Fibroblast of peridontal ligament (primary cell): ENCODE data around the gene SKOR1.
A peak's percentile ranks its signal among the peaks of the same experiment; 100 is the strongest.

Source experiments
- DNase-seq: peaks from one replicate; pipeline ENCODE4 v3.0.0-alpha.2; 2010; ENCODE audit errors: extremely low read depth

The SKOR1 gene

DNA sequence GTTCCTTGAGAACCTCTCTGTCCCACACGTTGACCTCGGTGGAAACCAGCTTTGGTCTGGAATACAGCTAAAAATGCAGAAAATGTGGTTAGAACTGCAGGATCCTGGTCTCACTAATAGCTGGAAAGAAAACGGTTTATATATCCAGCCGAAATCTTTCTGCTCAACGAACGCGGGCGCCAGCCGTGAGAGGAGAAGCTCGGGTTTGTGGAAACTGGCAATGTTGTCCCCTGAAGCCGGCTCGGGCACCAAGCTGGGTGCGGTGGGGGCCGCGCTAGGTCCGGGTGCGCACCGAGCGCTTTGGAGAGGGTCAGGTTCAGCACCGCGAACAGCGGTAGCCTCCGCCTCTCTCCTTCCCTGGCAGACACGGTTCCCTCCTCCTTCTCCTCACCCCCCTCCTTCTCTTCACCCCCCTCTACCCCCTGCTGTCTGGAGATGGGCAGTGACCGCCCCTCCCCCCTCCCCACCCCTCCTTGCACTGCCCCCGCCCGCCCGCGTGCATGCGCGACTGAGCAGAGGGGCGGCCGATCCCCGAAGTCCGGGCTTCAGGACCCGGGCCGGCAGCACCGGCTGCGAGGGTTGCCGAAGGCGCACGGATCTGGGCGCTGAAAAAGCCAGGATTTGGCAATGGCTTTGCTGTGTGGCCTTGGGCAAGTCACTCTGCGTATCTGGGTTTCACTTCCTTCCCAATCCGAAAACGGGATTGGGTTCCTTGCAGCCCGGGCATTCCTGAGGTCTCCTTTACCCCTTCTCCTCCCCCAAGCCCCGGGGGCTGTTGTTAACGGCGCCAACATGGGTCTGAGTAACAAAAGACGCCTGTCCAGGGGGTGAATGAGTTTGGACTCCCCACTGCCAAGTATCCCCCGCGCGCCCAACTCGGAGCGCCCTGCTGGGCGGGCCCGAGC lies at the start of gene SKOR1:
SKOR1 (plus strand) TSS at position 534 of the 905 bp plus-strand sequence; CDS start at position 628, 94 bp downstream.
- DNase-seq, result no peak

- DNase-seq, result no peak
Measured at GRCh38 chr15:67775998-67776397, 49.3 kb upstream of the SKOR1 start.

GRCh38 chr15:67776600-67776999 lies 48.7 kb upstream of the SKOR1 start:
- DNase-seq, result no peak

DNA sequence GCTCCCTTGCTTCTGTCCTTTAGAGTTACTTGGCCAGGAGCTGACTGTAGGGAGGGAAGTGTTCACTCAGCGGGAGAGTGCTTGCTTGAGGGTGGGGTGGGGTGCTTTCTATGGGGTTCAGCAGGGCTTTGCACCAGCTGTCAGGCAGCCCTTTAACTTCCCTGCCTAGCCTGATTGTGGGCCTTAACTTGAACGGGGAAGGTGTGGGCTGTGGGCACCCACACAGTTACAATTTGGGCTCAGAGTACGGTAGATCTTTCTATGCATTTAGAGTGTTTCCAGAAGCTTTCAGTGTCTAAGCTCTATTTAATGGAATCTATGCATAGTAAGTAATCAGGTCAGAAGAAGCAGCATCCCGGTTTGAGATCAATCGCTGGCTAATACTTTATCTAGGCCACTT lies 48.2 kb upstream of the SKOR1 start:
- no peak for DNase-seq

DNA sequence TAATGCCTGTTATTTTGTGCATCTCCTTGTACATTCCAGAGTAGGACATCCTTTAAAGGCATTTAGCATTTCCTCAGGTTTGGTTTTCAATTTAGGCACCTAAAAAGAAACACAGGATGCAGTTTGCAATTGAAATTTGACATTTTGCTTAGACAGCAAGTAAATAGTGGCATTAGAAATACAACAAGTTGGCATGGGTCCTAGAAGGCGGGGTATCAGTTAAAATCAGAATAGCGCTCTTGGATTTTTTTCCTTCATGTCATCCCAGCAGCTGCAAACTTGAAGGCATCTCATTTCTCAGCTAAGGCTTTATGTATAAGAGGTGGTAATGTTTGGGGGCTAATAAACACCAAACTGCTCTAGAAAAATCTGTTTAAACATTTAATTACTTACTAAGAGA lies 47.5 kb upstream of the SKOR1 start:
- DNase-seq, result no peak

GRCh38 chr15:67778968-67779548 lies 46.3 kb upstream of the SKOR1 start:
- DNase-seq, result no peak

DNA sequence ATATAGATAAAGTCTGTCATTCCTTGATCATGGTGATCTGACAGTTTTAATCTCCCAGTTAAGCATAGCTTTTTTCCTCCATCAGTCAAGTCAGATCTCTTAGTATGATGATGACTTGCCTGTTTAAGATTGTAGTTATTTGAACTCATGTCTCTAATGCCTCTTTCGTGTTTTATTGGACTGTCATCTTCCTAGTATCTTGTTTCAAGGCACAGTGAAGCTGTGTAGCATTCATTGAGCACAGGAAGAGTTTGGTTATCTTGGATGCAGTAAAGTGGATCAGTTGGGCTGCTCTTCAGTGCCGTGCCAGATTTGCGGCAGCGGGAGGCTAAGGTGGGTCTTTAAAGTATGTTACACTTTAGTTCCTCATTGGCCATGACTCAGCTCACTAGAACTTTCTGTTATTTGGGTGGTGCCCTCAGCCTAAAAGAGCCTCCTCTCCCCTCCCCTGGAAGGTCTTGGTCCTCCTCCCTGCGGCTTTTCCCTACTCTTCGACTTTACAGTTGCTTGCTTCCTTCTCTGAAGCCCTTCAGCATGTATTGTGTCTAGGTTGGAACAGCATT lies 45.7 kb upstream of the SKOR1 start:
- no peak for DNase-seq

DNA sequence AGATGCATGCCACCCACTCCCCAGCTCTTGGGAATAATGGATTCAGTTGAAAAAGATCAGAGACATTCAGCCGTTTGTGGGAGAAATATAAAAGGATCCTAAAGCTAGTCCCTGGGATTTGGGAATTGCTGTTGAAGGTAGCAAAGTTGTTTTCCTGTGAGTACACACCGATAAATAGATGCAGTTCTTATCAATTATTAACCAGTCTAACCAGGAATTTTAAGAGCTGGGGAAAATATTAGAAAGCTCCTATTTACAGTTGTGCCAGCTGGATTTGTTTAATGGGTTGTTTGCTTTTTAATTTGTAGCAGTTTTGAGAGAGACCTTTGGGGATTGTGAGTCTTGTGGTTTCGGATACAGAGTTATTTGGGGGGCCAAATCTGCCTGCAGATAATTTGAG lies 44.2 kb upstream of the SKOR1 start:
- DNase-seq, result no peak

- DNase-seq, result no peak
Measured at GRCh38 chr15:67781907-67782690, 43.2 kb upstream of the SKOR1 start.

DNA sequence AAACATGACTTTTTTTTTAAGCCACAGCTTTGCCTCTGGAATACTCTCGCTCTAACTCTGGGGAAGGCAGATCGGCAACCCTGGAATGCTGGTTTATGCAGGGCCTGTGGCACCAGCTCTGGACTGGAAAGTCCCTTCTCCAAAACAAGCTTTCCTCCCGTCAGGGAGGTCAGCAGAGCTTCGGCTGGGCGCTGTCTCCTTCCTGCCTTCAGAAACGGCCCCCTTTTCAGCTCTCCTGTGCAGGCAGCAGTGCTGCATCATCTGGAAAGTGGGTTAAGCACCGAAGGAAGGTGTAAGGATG lies 42.7 kb upstream of the SKOR1 start:
- DNase-seq, result peak; percentile 4

DNA sequence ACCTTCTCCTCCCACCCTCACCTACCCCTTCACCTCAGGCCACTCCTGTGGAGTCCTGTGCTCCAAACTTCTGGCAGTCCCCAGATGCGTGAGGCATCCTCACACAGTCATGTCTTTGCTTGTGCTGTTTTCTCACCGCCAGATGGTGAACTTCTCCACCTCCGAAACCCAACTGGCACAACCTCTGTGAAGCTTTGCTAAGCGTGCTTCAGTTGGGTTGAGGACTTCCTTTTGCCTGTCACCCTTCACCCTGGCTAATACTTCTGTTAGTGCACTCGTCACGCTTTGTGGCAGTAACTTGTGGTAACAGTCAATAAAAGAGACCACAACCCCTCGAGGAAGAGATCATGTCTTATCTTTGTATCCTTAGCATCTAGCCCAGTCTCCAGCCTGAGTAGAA lies 42.0 kb upstream of the SKOR1 start:
- no peak for DNase-seq

- no peak for DNase-seq
Measured at GRCh38 chr15:67784090-67784781, 41.1 kb upstream of the SKOR1 start.

DNA sequence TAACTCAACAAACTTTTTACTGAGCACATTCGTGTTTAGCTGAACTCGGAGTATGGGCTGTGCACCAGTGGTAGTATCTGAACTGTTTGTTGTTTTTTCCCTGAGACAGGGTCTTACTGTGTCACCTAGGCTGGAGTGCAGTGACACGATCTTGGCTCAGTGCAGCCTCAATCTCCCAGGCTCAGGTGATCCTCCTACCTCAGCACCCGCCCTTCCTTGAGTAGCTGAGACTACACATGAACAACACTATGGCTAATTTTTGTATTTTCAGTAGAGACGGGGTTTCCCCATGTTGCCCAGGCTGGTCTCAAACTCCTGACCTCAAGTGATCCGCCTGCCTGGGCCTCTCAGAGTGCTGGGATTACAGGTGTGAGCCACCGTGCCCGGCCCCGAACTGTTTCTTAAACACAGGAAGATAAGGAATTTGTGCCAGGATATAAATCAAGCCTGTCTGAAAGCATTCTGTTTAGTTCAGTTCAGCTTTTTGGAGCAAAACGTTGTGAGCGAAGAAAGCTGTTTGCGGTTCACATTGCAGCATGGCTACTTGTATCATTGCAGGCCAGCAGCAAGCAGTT lies 40.4 kb upstream of the SKOR1 start:
- no peak for DNase-seq

GRCh38 chr15:67785431-67785830 lies 39.9 kb upstream of the SKOR1 start:
- no peak for DNase-seq

GRCh38 chr15:67786646-67787045 lies 38.7 kb upstream of the SKOR1 start:
- no peak for DNase-seq

GRCh38 chr15:67788986-67789385 lies 36.3 kb upstream of the SKOR1 start:
- no peak for DNase-seq

- no peak for DNase-seq
Measured at GRCh38 chr15:67790610-67791319, 34.5 kb upstream of the SKOR1 start.

- no peak for DNase-seq
Measured at GRCh38 chr15:67792250-67792942, 32.9 kb upstream of the SKOR1 start.

GRCh38 chr15:67794832-67795574 lies 30.3 kb upstream of the SKOR1 start:
- no peak for DNase-seq
